Dedifferentiated amniotic fluid mesenchymal stem cell (primary cell): ENCODE data around the gene MROH7.
"Not testable (repeated sequence)": the region's sequence is repeated elsewhere in the genome, so short reads cannot be mapped to it uniquely, and the experiment has no call there.

Experiments used
- DNase-seq: peaks from one replicate; pipeline ENCODE4 v3.0.0-alpha.2; 2016; ENCODE audit errors: extremely low spot score

MROH7 gene

DNA sequence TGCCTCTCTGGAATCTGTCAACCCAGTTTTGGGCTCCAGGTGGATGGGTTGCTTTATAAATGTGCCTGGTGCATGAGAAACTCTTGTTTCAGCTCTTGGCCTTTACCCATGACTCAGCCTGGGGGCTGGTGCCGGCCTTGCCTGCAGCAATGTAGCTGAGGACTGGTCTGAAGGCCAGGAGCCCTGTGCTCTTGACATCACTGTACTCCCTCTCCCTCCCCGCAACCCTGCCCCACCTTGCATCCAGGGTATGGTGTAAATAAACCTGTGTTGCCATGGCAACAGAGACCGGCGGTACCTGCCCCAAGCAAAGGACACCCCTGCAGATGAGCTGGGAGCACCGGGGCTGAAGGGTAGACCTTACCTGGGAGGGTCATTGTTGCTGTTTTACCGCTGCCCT is 31.5 kb upstream of the MROH7 start:
- DNase-seq: no peak

DNA sequence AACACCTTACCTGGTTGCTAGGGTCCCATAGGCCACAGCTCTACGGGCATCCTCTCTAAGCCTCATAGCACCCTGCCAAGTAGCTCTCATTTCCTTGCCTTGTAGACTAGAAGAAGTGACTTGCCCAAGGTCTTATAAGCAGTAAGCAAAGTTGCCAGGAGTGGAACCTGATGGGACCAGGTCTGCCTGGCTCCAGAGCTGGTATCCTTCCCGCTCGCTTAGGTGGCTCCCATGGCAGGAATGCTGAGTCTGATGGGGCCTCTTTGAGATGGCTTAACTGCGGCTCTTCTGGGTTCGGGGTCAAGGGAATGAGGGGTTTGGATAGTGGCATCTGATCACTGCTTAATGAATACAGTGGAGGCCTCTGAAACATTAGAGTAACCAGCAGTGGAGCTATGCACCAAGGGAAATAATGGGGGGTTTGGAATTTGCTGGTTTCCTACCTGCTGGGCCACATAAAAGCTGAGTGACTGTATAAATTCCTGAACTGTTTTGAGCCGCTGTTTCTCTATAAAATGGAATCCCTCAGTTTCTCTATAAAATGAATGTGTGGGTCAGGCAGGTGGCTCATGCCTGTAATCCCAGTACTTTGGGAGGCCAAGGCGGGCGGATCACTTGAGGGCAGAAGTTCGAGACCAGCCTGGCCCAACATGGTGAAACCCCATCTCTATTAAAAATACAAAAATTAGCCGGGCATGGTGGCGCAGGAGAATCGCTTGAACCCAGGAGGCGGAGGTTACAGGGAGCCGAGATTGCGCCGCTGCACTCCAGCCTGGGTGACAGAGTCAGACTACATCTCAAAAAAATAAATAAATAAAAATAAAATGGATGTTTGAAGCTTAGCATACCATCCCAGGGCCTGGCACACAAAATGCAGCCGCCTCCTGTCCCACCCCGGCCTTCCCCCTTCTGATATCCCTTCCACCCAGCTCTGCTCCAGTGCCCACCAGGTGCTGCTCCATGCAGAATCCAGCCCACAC is 30.7 kb upstream of the MROH7 start:
- DNase-seq: no peak

DNA sequence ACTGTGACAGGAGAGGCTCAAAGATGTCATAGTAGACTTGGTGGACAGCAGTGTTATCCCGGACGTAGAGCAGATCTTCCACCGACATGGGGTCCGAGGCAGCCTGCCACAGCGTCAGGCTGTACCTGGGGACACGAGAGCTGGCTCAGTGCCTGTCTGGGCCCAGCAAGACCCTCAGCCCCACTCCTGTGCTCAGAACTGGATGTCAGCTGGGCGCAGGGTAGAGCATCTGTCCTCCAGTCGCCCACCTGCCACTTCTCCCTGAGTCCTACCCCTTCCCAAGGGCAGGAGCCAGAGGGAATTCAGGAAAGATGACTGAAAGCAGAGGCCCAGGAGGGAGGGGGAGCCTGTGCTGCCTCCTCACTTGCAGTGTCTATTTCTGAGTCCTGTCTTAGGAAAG is 30.0 kb upstream of the MROH7 start:
- DNase-seq: no peak

GRCh38 chr1:54614024-54614423 is 27.6 kb upstream of the MROH7 start:
- DNase-seq: no peak

- no peak for DNase-seq
Measured at GRCh38 chr1:54614563-54614962, 27.0 kb upstream of the MROH7 start.

- DNase-seq: no peak
Measured at GRCh38 chr1:54615531-54616279, 25.9 kb upstream of the MROH7 start.

DNA sequence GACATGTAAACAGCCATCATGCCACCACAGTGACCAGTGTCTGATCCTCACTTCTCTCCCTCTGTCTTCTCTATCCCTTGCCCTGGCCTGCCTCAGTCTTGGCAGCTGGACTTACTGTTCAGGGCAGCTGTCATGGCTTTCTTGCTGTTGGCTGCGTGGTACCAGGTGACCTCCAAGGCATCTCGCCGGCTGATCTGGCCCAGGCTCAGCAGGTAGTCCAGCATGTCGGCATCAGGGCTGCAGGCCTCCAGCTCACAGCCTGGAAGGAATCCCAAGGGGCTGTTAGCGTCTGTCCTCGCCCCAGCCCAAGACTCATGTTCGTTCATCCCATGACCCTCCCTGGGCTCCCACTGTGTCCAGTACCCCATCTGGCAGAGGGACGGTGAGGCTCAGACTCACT is 21.8 kb upstream of the MROH7 start:
- no peak for DNase-seq

- DNase-seq: no peak
Measured at GRCh38 chr1:54623216-54624007, 18.2 kb upstream of the MROH7 start, which contains the start of gene FAM151A. TSS of gene FAM151A (minus strand) at chr1:54623525. CDS start at chr1:54623395, 130 bp downstream.

DNA sequence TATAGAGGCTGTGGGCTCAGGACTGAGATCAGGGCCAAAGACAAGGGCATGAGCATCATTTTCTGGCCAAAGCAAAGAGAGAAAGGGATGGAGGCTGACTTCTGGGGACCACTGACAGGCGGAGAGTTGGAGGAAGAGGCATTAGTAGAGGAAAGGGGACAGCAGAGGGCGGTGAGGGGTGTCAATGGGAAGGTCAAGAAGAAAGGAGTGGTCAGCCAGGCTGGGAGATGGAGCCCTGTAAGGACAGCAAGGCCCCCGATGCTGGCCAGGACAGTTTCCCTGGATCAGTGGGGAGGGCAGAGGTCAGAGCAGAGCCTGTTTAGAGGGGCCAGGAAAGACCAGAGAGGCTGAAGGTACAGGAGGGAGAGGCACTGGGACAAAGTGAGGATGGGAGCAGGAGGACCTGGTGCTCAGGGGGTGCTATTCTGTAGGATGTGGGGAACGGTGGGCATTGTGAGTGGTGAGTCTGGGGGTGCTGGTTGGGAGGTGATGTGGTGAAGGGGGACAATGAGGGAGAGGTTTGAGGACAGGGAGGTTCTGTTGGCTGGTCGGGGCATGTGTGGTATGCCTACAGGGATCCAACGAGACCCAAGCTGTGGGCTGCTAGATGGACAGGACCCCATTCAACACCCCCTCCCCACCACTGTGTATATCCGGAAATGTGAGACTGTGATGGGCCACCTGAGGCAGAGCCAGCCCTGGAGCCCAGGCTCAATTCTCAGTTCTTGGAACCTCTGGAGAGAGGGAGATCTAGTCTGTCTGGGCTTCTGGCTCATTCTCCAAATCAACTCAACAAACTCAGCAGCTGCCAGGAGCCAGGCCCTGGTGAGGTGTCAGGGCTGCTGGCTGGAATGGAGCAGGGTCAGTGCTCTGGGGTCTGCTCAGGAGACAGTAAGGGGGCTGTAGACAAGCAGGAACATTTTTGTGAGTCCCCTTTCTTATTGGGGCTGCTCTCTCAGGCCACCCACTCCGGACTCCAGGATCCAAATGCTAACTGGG is 16.8 kb upstream of the MROH7 start:
- no peak for DNase-seq

DNA sequence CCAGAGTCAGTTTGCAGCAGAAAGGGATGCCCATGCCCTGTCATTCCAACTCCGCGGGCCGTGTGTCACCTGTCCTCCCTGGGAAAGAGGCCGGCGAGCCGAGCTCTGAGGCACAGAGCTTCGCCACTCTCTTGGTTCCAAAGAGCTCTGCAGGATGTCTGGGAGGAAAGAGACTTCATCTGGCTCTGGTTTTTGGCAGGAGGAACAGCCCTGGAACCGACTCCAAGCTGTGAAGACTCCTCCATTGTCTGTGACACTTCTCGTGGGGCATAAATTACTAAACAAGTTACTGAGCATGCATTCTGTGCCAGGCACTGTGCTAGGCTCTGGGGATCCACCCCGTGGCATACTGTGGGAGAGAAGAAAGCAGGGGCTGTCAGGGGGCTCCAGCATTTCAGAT is 14.4 kb upstream of the MROH7 start:
- no peak for DNase-seq

DNA sequence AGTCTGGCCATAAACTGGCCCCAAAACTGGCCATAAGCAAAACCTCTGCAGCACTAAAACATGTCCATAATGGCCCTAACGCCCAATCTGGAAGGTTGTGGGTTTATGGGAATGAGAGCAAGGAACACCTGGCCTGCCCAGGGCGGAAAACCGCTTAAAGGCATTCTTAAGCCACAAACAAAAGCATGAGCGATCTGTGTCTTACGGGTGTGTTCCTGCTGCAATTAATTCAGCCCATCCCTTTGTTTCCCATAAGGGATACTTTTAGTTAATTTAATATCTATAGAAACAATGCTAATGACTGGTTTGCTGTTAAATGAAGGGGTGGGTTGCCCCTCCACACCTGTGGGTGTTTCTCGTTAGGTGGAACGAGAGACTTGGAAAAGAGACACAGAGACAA is 5.8 kb upstream of the MROH7 start:
- not testable (repeated sequence) for DNase-seq

DNA sequence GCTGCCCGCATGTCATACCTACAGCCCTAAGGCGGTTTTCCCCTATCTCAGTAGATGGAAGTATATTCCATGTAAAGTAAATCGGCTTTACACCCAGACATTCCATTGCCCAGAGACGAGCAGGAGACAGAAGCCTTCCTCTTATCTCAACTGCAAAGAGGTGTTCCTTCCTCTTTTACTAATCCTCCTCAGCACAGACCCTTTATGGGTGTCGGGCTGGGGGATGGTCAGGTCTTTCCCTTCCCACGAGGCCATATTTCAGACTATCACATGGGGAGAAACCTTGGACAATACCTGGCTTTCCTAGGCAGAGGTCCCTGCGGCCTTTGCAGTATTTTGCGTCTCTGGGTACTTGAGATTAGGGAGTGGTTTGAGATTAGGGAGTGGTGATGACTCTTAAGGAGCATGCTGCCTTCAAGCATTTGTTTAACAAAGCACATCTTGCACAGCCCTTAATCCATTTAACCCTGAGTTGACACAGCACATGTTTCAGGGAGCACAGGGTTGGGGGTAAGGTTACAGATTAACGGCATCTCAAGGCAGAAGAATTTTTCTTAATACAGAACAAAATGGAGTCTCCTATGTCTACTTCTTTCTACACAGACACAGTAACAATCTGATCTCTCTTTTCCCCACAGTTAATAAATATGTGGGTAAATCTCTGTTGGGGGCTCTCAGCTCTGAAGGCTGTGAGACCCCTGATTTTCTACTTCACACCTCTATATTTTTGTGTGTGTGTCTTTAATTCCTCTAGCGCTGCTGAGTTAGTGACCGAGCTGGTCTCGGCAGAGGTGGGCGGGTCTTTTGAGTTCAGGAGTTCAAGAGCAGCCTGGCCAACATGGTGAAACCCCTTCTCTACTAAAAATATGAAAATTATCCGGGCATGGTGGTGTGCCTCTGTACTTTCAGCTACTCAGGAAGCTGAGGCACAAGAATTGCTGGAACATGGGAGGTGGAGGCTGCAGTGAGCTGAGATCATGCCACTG is 4.8 kb upstream of the MROH7 start:
- not testable (repeated sequence) for DNase-seq

- DNase-seq: no peak
Measured at GRCh38 chr1:54640361-54640760, 1.2 kb upstream of the MROH7 start.

DNA sequence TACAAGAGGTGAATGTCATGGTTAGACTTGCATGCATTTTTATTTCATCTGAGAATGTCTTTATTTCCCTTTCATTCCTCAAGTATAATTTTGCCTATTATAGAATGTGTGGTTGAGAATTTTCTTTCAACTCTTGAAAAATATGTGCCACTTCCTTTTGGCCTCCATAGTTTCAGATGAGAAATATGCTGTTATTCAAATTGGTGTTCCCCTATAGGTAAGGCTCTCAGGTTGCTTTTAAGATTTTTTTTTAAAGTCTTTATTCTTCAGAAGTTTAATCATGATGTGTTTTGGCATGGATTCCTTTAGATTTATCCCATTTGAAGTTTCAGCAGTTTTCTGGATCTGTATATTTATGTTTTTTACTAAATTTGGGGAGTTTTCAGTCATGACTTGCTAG is 2.1 kb downstream of the MROH7 start:
- no peak for DNase-seq

- no peak for DNase-seq
Measured at GRCh38 chr1:54645806-54646676, 4.5 kb downstream of the MROH7 start.

- DNase-seq: no peak
Measured at GRCh38 chr1:54649130-54649898, 7.7 kb downstream of the MROH7 start.

GRCh38 chr1:54649921-54650320 is 8.3 kb downstream of the MROH7 start:
- DNase-seq: no peak

GRCh38 chr1:54650417-54650816 is 8.8 kb downstream of the MROH7 start:
- DNase-seq: no peak
